ENCODE data around the gene C6orf15.

DNA sequence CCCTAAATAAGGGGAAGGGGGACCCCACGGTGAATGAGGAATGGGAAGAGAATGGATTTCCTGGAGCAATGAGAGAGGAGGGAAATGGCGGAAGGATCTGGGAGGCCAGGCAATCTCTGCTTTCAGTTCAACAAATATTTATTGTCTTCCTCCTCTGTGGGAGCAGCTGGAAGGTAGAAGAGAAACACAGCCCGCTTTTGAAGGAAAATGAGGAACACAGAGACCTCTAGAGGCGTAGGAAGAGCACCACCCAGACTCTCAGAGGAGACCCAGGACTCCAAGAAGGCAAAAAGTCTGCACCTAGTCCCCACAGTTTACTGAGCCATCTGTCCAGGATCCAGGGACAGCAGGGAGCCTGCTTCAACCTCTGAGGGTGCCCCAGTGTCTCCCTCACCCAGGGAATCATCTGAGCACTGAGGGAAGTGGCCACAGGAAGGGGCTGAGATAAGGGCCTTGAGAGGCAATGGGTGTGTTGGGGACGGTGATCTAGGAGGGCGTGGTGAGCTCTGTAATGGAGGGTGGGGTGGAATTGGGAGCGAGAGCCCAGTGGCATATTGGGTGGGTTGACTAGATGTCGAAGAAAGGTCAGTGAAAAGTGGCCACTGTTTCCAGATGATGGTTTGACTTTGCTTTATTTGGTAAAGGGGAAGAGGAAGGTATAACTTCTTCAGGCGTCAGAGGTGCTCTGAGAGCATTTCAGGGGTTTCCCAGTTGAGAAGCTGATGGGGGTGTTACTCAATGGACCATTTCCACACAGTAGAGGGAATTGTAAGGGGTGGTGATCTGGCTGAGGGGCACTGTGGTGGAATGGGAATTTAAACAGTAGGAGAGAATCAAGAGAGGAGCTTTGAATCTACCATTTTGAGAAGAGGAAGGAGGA lies 2.8 kb upstream of the C6orf15 start:
- TF ChIP-seq POLR2A (IDR thresholded peaks at IDR 0.05; ENCODE audit: low read length) = no peak
- no peak for TF ChIP-seq GATA1 (IDR thresholded peaks at IDR 0.05; ENCODE audit: low read depth, low read length)
